LNCaP clone FGC (cell line): Measurements from ENCODE around the gene ZNF710.

ENCODE experiments used
- DNase-seq: peaks from one replicate; pipeline ENCODE4 v3.0.0-alpha.2; 2011; ENCODE audit warnings: low read depth
- H3K4me3 ChIP-seq: 2 replicates; pipeline ENCODE4 v1.5.1; 2011; ENCODE audit warnings: mild to moderate bottlenecking, low read depth, low read length, control low read depth
- CTCF ChIP-seq: IDR thresholded peaks from 2 replicates; pipeline ENCODE4 v1.5.1; 2012; ENCODE audit warnings: mild to moderate bottlenecking; ENCODE audit not compliant: control insufficient read depth, insufficient read depth; ENCODE audit errors: extremely low read depth

ZNF710 gene

GRCh38 chr15:90059208-90059985 is 58.3 kb downstream of the ZNF710 start:
- DNase-seq: no peak
- TF ChIP-seq CTCF: no peak
- no peak overlapping the region for H3K4me3 ChIP-seq

GRCh38 chr15:90060797-90061196 is 59.7 kb downstream of the ZNF710 start:
- no peak for TF ChIP-seq CTCF
- H3K4me3 ChIP-seq: no peak overlapping the region
- no peak for DNase-seq

- H3K4me3 ChIP-seq: no peak overlapping the region
- DNase-seq: no peak
- TF ChIP-seq CTCF: no peak
Observed at GRCh38 chr15:90062023-90062442, 60.9 kb downstream of the ZNF710 start.

GRCh38 chr15:90062462-90062932 is 61.4 kb downstream of the ZNF710 start:
- no peak overlapping the region for H3K4me3 ChIP-seq
- no peak for DNase-seq
- TF ChIP-seq CTCF: no peak

- no peak for TF ChIP-seq CTCF
- DNase-seq: no peak
- H3K4me3 ChIP-seq: no peak overlapping the region
Observed at GRCh38 chr15:90062973-90063769, 62.0 kb downstream of the ZNF710 start.

GRCh38 chr15:90063770-90064247 is 62.7 kb downstream of the ZNF710 start:
- TF ChIP-seq CTCF: no peak
- no peak overlapping the region for H3K4me3 ChIP-seq
- no peak for DNase-seq
